ENCODE data around the gene LRRC7. TPM values are rescaled to one million over a fixed set of nuclear protein-coding genes. Genes with fewer than 3 reads are reported as not detected.
A peak's percentile ranks its signal among the peaks of the same experiment; 100 is the strongest.

The LRRC7 gene
- total RNA-seq, 1 donor, result under 0.01 TPM

DNA sequence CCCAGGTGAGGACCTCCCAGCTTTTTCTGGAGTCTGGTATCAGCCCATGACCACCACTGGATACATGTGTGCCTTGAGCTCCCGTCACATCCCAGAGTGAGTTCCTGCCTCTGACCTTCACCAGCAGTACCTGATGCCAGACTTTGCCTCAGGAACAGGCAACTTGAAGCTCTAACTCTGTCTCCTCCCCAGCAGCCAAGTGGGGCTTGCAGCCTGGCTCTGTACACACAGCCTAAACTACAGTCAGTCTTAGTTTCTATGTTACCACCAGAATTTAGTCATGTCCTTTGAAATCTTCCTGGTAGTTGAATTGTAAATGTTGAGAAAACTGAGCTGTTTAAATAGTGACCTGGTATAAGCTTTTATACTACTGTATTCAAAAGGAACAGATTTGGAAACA, 431.1 kb downstream of the LRRC7 start:
- no peaks in the 10 kb centered on the region for H4K20me1 ChIP-seq (ENCODE audit: insufficient read depth, low read length)
- DNase-seq (ENCODE audit: insufficient read length, low spot score, missing footprints), result no peak
- TF ChIP-seq, protein P1, sequence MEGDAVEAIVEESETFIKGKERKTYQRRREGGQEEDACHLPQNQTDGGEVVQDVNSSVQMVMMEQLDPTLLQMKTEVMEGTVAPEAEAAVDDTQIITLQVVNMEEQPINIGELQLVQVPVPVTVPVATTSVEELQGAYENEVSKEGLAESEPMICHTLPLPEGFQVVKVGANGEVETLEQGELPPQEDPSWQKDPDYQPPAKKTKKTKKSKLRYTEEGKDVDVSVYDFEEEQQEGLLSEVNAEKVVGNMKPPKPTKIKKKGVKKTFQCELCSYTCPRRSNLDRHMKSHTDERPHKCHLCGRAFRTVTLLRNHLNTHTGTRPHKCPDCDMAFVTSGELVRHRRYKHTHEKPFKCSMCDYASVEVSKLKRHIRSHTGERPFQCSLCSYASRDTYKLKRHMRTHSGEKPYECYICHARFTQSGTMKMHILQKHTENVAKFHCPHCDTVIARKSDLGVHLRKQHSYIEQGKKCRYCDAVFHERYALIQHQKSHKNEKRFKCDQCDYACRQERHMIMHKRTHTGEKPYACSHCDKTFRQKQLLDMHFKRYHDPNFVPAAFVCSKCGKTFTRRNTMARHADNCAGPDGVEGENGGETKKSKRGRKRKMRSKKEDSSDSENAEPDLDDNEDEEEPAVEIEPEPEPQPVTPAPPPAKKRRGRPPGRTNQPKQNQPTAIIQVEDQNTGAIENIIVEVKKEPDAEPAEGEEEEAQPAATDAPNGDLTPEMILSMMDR (IDR thresholded peaks at IDR 0.05; ENCODE audit: extremely low read depth, low read depth, low read length), result no peak
- H3K27me3 ChIP-seq (ENCODE audit: insufficient read depth, low read length), result no peaks in the 10 kb centered on the region
- H3K4me1 ChIP-seq (ENCODE audit: insufficient read depth, low read length), result peaks cover 3% of the 10 kb centered on the region
- no peaks in the 10 kb centered on the region for H3K79me2 ChIP-seq (ENCODE audit: insufficient read depth, low read length)
- H3K4me2 ChIP-seq (ENCODE audit: insufficient read depth, low read length), result no peak overlapping the region
- no peaks in the 10 kb centered on the region for H3K36me3 ChIP-seq (ENCODE audit: insufficient read depth, low read length)
- H2AFZ ChIP-seq (ENCODE audit: low read length), result no peak overlapping the region
- H3K27ac ChIP-seq (ENCODE audit: low read depth, low read length), result no peak overlapping the region
- no peak overlapping the region for H3K4me3 ChIP-seq (ENCODE audit: insufficient read depth, low read length)
- no peaks in the 10 kb centered on the region for H3K9me3 ChIP-seq (ENCODE audit: low read depth, low read length)

DNA sequence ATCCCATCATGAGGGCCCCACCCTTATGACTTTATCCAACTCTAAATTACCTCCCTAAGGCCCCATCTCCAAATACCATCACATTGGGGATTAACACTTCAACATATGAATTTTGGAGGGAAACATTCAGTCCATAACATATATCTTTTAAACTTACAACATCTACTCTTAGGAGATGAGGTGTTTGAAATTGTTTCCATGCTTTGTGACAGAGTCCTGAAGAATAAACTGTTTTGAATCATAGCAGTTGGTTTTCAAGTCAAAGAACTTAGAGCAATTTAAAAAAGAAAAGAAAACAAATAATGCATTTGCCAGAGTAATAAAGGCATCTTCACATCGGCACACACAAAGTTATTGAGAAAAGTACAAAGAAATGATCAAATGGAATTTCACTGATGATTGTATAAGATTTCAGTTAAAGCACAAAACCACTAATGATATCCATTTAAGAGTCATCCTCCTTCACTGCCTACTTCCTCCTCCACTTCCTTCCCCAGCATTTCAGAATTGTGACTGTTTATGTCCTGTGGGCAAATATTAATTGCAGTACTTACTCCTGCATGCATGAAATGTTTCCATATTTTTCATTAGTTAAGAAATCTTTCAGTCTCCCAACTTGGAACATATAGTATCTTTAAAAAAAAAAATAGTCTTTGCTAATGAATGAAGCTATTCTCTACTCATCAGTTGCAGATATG, 435.6 kb downstream of the LRRC7 start:
- H3K4me3 ChIP-seq (ENCODE audit: insufficient read depth, low read length), result no peak overlapping the region
- no peak overlapping the region for H3K27ac ChIP-seq (ENCODE audit: low read depth, low read length)
- no peaks in the 10 kb centered on the region for H3K36me3 ChIP-seq (ENCODE audit: insufficient read depth, low read length)
- H3K4me2 ChIP-seq (ENCODE audit: insufficient read depth, low read length), result no peak overlapping the region
- H4K20me1 ChIP-seq (ENCODE audit: insufficient read depth, low read length), result no peaks in the 10 kb centered on the region
- H3K4me1 ChIP-seq (ENCODE audit: insufficient read depth, low read length), result no peaks in the 10 kb centered on the region
- H3K79me2 ChIP-seq (ENCODE audit: insufficient read depth, low read length), result no peaks in the 10 kb centered on the region
- H3K9me3 ChIP-seq (ENCODE audit: low read depth, low read length), result no peaks in the 10 kb centered on the region
- H3K27me3 ChIP-seq (ENCODE audit: insufficient read depth, low read length), result no peaks in the 10 kb centered on the region
- DNase-seq (ENCODE audit: insufficient read length, low spot score, missing footprints), result peak; percentile 4
- TF ChIP-seq, protein P1 (IDR thresholded peaks at IDR 0.05; ENCODE audit: extremely low read depth, low read depth, low read length), result no peak
- peak overlapping the region; percentile 20 for H2AFZ ChIP-seq (ENCODE audit: low read length)

- Histone ChIP-seq H3K4me3 (ENCODE audit: insufficient read depth, low read length) (no peak overlapping the region), H3K9me3 (ENCODE audit: low read depth, low read length) (no peaks in the 10 kb centered on the region), H3K79me2 (ENCODE audit: insufficient read depth, low read length) (no peaks in the 10 kb centered on the region), H3K27me3 (ENCODE audit: insufficient read depth, low read length) (no peaks in the 10 kb centered on the region), H3K4me1 (ENCODE audit: insufficient read depth, low read length) (no peaks in the 10 kb centered on the region), H3K4me2 (ENCODE audit: insufficient read depth, low read length) (no peak overlapping the region), H3K36me3 (ENCODE audit: insufficient read depth, low read length) (no peaks in the 10 kb centered on the region), H4K20me1 (ENCODE audit: insufficient read depth, low read length) (no peaks in the 10 kb centered on the region), H3K27ac (ENCODE audit: low read depth, low read length) (no peak overlapping the region), H2AFZ (ENCODE audit: low read length) (no peak overlapping the region)
- DNase-seq (ENCODE audit: insufficient read length, low spot score, missing footprints), result no peak
- TF ChIP-seq, protein P1 (IDR thresholded peaks at IDR 0.05; ENCODE audit: extremely low read depth, low read depth, low read length), result no peak
Observed at GRCh38 chr1:70005386-70006034, 437.8 kb downstream of the LRRC7 start.

DNA sequence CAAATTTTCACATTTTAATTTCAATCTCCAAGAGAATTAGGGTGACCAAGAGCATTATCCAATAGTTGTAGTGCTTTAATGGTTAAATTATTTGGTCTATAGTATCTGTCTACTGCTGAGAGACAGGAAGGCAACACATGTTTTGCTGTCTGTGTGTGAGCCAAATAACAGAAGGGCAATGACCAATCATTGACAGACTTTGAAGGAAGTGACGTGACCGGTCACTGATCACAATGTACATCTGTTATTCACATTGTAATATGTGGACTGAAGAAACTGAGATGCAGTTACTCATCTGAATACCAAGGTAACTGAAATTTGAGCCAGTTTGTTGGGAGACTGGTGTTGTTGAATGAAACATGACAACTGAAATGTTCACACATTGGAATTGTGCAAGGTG, 440.9 kb downstream of the LRRC7 start:
- Histone ChIP-seq H3K4me3 (ENCODE audit: insufficient read depth, low read length) (no peak overlapping the region), H3K27me3 (ENCODE audit: insufficient read depth, low read length) (no peaks in the 10 kb centered on the region), H3K27ac (ENCODE audit: low read depth, low read length) (no peak overlapping the region), H3K36me3 (ENCODE audit: insufficient read depth, low read length) (no peaks in the 10 kb centered on the region), H3K4me2 (ENCODE audit: insufficient read depth, low read length) (no peak overlapping the region), H2AFZ (ENCODE audit: low read length) (no peak overlapping the region), H3K79me2 (ENCODE audit: insufficient read depth, low read length) (no peaks in the 10 kb centered on the region), H4K20me1 (ENCODE audit: insufficient read depth, low read length) (no peaks in the 10 kb centered on the region), H3K4me1 (ENCODE audit: insufficient read depth, low read length) (no peaks in the 10 kb centered on the region), H3K9me3 (ENCODE audit: low read depth, low read length) (no peaks in the 10 kb centered on the region)
- DNase-seq (ENCODE audit: insufficient read length, low spot score, missing footprints), result no peak
- TF ChIP-seq, protein P1 (IDR thresholded peaks at IDR 0.05; ENCODE audit: extremely low read depth, low read depth, low read length), result no peak
